NCI-H774 (cell line): ENCODE data around the gene PLEKHO2.

Source experiments
- DNase-seq: peaks from one replicate; lab custom pipeline; 2025; lab: John Stamatoyannopoulos, UW

The PLEKHO2 gene

GRCh38 chr15:64825431-64826294, 16.1 kb upstream of the PLEKHO2 start, which contains the start of gene PIF1:
Gene PIF1 (minus strand): TSS chr15:64825647. CDS start chr15:64824335, 1,312 bp downstream.
- DNase-seq = peak; percentile 93

- DNase-seq = no peak
Measured at GRCh38 chr15:64828985-64829384, 12.7 kb upstream of the PLEKHO2 start.

- DNase-seq = no peak
Measured at GRCh38 chr15:64833690-64834089, 8.0 kb upstream of the PLEKHO2 start.

GRCh38 chr15:64836023-64836536, 5.6 kb upstream of the PLEKHO2 start:
- DNase-seq = no peak

GRCh38 chr15:64837502-64837901, 4.2 kb upstream of the PLEKHO2 start:
- no peak for DNase-seq

GRCh38 chr15:64841060-64841343, 713 bp upstream of the PLEKHO2 start:
- no peak for DNase-seq

- no peak for DNase-seq
Measured at GRCh38 chr15:64842096-64842939, 603 bp downstream of the PLEKHO2 start.

- DNase-seq = no peak
Measured at GRCh38 chr15:64842986-64843561, 1.4 kb downstream of the PLEKHO2 start.

GRCh38 chr15:64843991-64844390, 2.3 kb downstream of the PLEKHO2 start:
- no peak for DNase-seq

GRCh38 chr15:64844576-64845145, 2.9 kb downstream of the PLEKHO2 start:
- DNase-seq = no peak

GRCh38 chr15:64845183-64845611, 3.5 kb downstream of the PLEKHO2 start:
- DNase-seq = no peak

- no peak for DNase-seq
Measured at GRCh38 chr15:64845831-64846595, 4.3 kb downstream of the PLEKHO2 start.

- no peak for DNase-seq
Measured at GRCh38 chr15:64847016-64847415, 5.3 kb downstream of the PLEKHO2 start.

- DNase-seq = no peak
Measured at GRCh38 chr15:64847448-64847847, 5.7 kb downstream of the PLEKHO2 start.

GRCh38 chr15:64847876-64848716, 6.4 kb downstream of the PLEKHO2 start:
- no peak for DNase-seq

- no peak for DNase-seq
Measured at GRCh38 chr15:64850778-64851502, 9.2 kb downstream of the PLEKHO2 start.

- no peak for DNase-seq
Measured at GRCh38 chr15:64851503-64851840, 9.8 kb downstream of the PLEKHO2 start.

- DNase-seq = no peak
Measured at GRCh38 chr15:64854041-64854440, 12.3 kb downstream of the PLEKHO2 start.

GRCh38 chr15:64854526-64854925, 12.8 kb downstream of the PLEKHO2 start:
- no peak for DNase-seq
